GM06990 (cell line): ENCODE results near the gene ROBO1.
"Not testable (repeated sequence)": the region's sequence is repeated elsewhere in the genome, so short reads cannot be mapped to it uniquely, and the experiment has no call there.

ENCODE experiments used
- DNase-seq: peaks from one replicate; pipeline ENCODE4 v3.0.0-alpha.2; 2011; ENCODE audit not compliant: insufficient read length; ENCODE audit errors: extremely low read depth
- H3K27me3 ChIP-seq: replicated peaks from 2 replicates; pipeline ENCODE4 v1.6.0; 2011; ENCODE audit warnings: low read length; ENCODE audit not compliant: control insufficient read depth, insufficient read depth
- H3K36me3 ChIP-seq: 2 replicates; pipeline ENCODE4 v1.5.1; 2011; ENCODE audit warnings: low read length; ENCODE audit not compliant: control insufficient read depth, insufficient read depth
- H3K4me3 ChIP-seq: replicated peaks from 2 replicates; pipeline ENCODE4 v1.5.1; 2011; ENCODE audit warnings: low read depth, mild to moderate bottlenecking, control low read depth, low read length
- CTCF ChIP-seq: IDR thresholded peaks from 2 replicates; pipeline ENCODE4 v1.5.1; 2011; ENCODE audit warnings: low read length, control low read depth, mild to moderate bottlenecking, inconsistent platforms; ENCODE audit not compliant: insufficient read depth, poor library complexity, severe bottlenecking

The ROBO1 gene

GRCh38 chr3:78754066-78754743 lies 1013.6 kb downstream of the ROBO1 start:
- H3K4me3 ChIP-seq = no peak overlapping the region
- DNase-seq = no peak
- TF ChIP-seq CTCF = no peak
- no peaks in the 10 kb centered on the region for H3K36me3 ChIP-seq
- no peaks in the 10 kb centered on the region for H3K27me3 ChIP-seq

- DNase-seq = no peak
- Histone ChIP-seq H3K4me3 (no peak overlapping the region), H3K36me3 (no peaks in the 10 kb centered on the region), H3K27me3 (no peaks in the 10 kb centered on the region)
- no peak for TF ChIP-seq CTCF
Measured at GRCh38 chr3:78751266-78751665, 1016.5 kb downstream of the ROBO1 start.

GRCh38 chr3:78750291-78750690 lies 1017.5 kb downstream of the ROBO1 start:
- not testable (repeated sequence) for H3K27me3 ChIP-seq, H3K4me3 ChIP-seq, H3K36me3 ChIP-seq, DNase-seq

- no peaks in the 10 kb centered on the region for H3K27me3 ChIP-seq
- H3K4me3 ChIP-seq = no peak overlapping the region
- H3K36me3 ChIP-seq = no peaks in the 10 kb centered on the region
- no peak for TF ChIP-seq CTCF
- DNase-seq = no peak
Measured at GRCh38 chr3:78749056-78749455, 1018.7 kb downstream of the ROBO1 start.

GRCh38 chr3:78745847-78746246 lies 1022.0 kb downstream of the ROBO1 start:
- Histone ChIP-seq H3K36me3 (no peaks in the 10 kb centered on the region), H3K4me3 (no peak overlapping the region), H3K27me3 (no peaks in the 10 kb centered on the region)
- TF ChIP-seq CTCF = no peak
- no peak for DNase-seq

- H3K36me3 ChIP-seq = no peaks in the 10 kb centered on the region
- no peaks in the 10 kb centered on the region for H3K27me3 ChIP-seq
- no peak for TF ChIP-seq CTCF
- DNase-seq = no peak
- no peak overlapping the region for H3K4me3 ChIP-seq
Measured at GRCh38 chr3:78742491-78742890, 1025.3 kb downstream of the ROBO1 start.
